PC-3 (cell line): ENCODE results near the gene SYDE2. TPM values are rescaled to one million over a fixed set of nuclear protein-coding genes. Genes with fewer than 3 reads are reported as not detected.
"Not testable (repeated sequence)": the region's sequence is repeated elsewhere in the genome, so short reads cannot be mapped to it uniquely, and the experiment has no call there.

ENCODE experiments used
- ATAC-seq: fragments of 200-7000 bp; cut with Tn5 transposase; 2 replicates; pipeline ENCODE4 v1.9.1; 2020; ENCODE audit warnings: mild to moderate bottlenecking, moderate library complexity
- BruUV-seq: library from RNA; stranded (reverse); fragments of 400-500 nt; replicated peaks from 2 replicates; lab custom pipeline; 2021; lab: Mats Ljungman, UMichigan
- CTCF ChIA-PET: fragments of 300-600 bp; sonication (Branson Sonifier 250); formaldehyde crosslinking; loops from one replicate; lab custom pipeline; 2022; ENCODE audit warnings: antibody characterized with exemption; lab: Charles Lee
- POLR2A ChIA-PET: fragments of 300-600 bp; sonication (Branson Sonifier 250); formaldehyde crosslinking; loops from one replicate; lab custom pipeline; 2022; ENCODE audit warnings: antibody characterized with exemption; ENCODE audit not compliant: unreplicated experiment; lab: Charles Lee
- DNase-seq: peaks from one replicate; pipeline ENCODE4 v3.0.0-alpha.2; 2015
- H2AFZ ChIP-seq: fragments of 300-600 bp; sonication (generic); 2 replicates; pipeline ENCODE4 v1.6.0; 2016; ENCODE audit warnings: antibody characterized with exemption, low read length
- H3F3A ChIP-seq: fragments of 300-600 bp; sonication (generic); one replicate; pipeline ENCODE4 v1.6.0; 2017; ENCODE audit warnings: antibody characterized with exemption, low read length, control low read depth, mild to moderate bottlenecking; ENCODE audit not compliant: unreplicated experiment
- H3K27ac ChIP-seq: fragments of 300-600 bp; sonication (generic); 2 replicates; pipeline ENCODE4 v1.5.1; 2016; ENCODE audit warnings: mild to moderate bottlenecking, low read length
- H3K27me3 ChIP-seq: fragments of 300-600 bp; sonication (generic); 2 replicates; pipeline ENCODE4 v1.6.1; 2016; ENCODE audit warnings: low read length, mixed read lengths
- H3K36me3 ChIP-seq: fragments of 300-600 bp; sonication (generic); 2 replicates; pipeline ENCODE4 v1.6.1; 2016; ENCODE audit warnings: low read depth, mixed run types, low read length, mixed read lengths
- H3K4me1 ChIP-seq: fragments of 300-600 bp; sonication (generic); 2 replicates; pipeline ENCODE4 v1.5.1; 2016; ENCODE audit warnings: low read length; ENCODE audit not compliant: insufficient read depth
- H3K4me2 ChIP-seq: fragments of 300-600 bp; sonication (generic); 2 replicates; pipeline ENCODE4 v1.6.0; 2016; ENCODE audit warnings: low read length
- H3K4me3 ChIP-seq: fragments of 300-600 bp; sonication (generic); 2 replicates; pipeline ENCODE4 v1.5.1; 2016; ENCODE audit warnings: mild to moderate bottlenecking, low read length, mixed read lengths
- H3K79me2 ChIP-seq: fragments of 300-600 bp; sonication (generic); 2 replicates; pipeline ENCODE4 v1.6.1; 2017; ENCODE audit warnings: low read length, mixed read lengths
- H3K9ac ChIP-seq: fragments of 300-600 bp; sonication (generic); 2 replicates; pipeline ENCODE4 v1.6.0; 2016; ENCODE audit warnings: mild to moderate bottlenecking, low read length
- H3K9me2 ChIP-seq: fragments of 300-600 bp; sonication (generic); replicated peaks from 2 replicates; pipeline ENCODE4 v1.6.1; 2016; ENCODE audit warnings: mixed run types, low read length, mixed read lengths
- H3K9me3 ChIP-seq: fragments of 300-600 bp; sonication (generic); 2 replicates; pipeline ENCODE4 v1.6.1; 2016; ENCODE audit warnings: low read length, mixed read lengths
- H4K20me1 ChIP-seq: fragments of 300-600 bp; sonication (generic); 2 replicates; pipeline ENCODE4 v1.6.1; 2016; ENCODE audit warnings: low read length, mixed read lengths
- EZH2 ChIP-seq: fragments of 300-600 bp; sonication (generic); IDR thresholded peaks from one replicate; pipeline ENCODE4 v1.6.1; 2017; ENCODE audit warnings: antibody characterized with exemption, mild to moderate bottlenecking, low read length; ENCODE audit not compliant: unreplicated experiment
- EZH2phosphoT487 ChIP-seq: fragments of 300-600 bp; sonication (generic); IDR thresholded peaks from 2 replicates; pipeline ENCODE4 v1.6.1; 2018; ENCODE audit warnings: mild to moderate bottlenecking, antibody characterized with exemption, low read length, borderline replicate concordance
- intact Hi-C: fragments of 100-400 bp; cut with micrococcal nuclease; formaldehyde crosslinking; loops from 2 replicates; pipeline ENCODE4 v1.9.0; 2023
- total RNA-seq: library from RNA; depleted of rRNA; stranded (reverse); fragments of >200 nt; gene quantifications from 2 replicates; pipeline ENCODE4 v1.2.3, GENCODE V29; 2014
- TF ChIP-seq, protein P1 (sequence below): fragments of 300-600 bp; sonication (generic); conservative IDR thresholded peaks from 2 replicates; pipeline ENCODE4 v1.5.1; 2017; ENCODE audit warnings: antibody characterized with exemption, low read depth, mild to moderate bottlenecking, low read length

SYDE2 gene
- total RNA-seq, 1 experiment from 2014 or later, result 4.4 TPM

DNA sequence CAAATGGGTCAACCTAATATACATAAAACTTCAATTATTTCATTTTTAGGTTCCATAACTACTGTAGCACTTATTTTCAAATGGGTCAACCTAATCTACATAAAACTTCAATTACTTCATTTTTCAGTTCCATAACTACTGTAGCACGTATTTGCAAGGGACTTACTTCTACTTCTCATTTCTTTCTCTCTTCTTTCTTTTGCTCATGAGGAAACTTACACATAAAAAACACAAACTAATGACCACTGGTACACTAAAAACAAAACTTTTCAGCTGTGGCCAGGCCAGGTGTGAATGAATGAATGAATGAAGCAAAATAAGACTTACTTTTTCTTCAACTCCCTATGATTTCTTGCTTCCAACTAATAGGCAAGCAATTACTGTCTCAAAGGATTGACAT lies 11.7 kb downstream of the SYDE2 start:
- no peak for DNase-seq
- ATAC-seq, result no peak
- no peaks in the 10 kb centered on the region for H3F3A ChIP-seq
- H3K4me1 ChIP-seq, result peaks cover 6% of the 10 kb centered on the region; the same call in 1 of the 2 replicates
- intact Hi-C loops, result no loop called here
- no peak for TF ChIP-seq EZH2phosphoT487
- TF ChIP-seq EZH2, result no peak
- TF ChIP-seq, protein P1, sequence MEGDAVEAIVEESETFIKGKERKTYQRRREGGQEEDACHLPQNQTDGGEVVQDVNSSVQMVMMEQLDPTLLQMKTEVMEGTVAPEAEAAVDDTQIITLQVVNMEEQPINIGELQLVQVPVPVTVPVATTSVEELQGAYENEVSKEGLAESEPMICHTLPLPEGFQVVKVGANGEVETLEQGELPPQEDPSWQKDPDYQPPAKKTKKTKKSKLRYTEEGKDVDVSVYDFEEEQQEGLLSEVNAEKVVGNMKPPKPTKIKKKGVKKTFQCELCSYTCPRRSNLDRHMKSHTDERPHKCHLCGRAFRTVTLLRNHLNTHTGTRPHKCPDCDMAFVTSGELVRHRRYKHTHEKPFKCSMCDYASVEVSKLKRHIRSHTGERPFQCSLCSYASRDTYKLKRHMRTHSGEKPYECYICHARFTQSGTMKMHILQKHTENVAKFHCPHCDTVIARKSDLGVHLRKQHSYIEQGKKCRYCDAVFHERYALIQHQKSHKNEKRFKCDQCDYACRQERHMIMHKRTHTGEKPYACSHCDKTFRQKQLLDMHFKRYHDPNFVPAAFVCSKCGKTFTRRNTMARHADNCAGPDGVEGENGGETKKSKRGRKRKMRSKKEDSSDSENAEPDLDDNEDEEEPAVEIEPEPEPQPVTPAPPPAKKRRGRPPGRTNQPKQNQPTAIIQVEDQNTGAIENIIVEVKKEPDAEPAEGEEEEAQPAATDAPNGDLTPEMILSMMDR, result no peak
- POLR2A ChIA-PET, result no interaction called here
- no peak overlapping the region for H3K4me3 ChIP-seq
- no peak overlapping the region for H3K9ac ChIP-seq
- H3K79me2 ChIP-seq, result peaks cover 13% of the 10 kb centered on the region
- peaks cover 7% of the 10 kb centered on the region for H3K36me3 ChIP-seq
- CTCF ChIA-PET, result no interaction called here
- no peaks in the 10 kb centered on the region for H4K20me1 ChIP-seq
- no peak overlapping the region for H3K27ac ChIP-seq
- no TSS peak for BruUV-seq
- H3K4me2 ChIP-seq, result no peak overlapping the region
- H2AFZ ChIP-seq, result no peak overlapping the region
- H3K9me2 ChIP-seq, result no peaks in the 10 kb centered on the region
- no peaks in the 10 kb centered on the region for H3K27me3 ChIP-seq
- H3K9me3 ChIP-seq, result no peaks in the 10 kb centered on the region

GRCh38 chr1:85188530-85188929 lies 12.3 kb downstream of the SYDE2 start:
- Histone ChIP-seq H3K27ac (no peak overlapping the region), H3K9ac (no peak overlapping the region), H3K27me3 (no peaks in the 10 kb centered on the region), H3F3A (no peaks in the 10 kb centered on the region), H3K9me2 (no peaks in the 10 kb centered on the region), H3K4me3 (no peak overlapping the region), H3K9me3 (no peaks in the 10 kb centered on the region), H4K20me1 (no peaks in the 10 kb centered on the region), H3K36me3 (peaks cover 7% of the 10 kb centered on the region), H2AFZ (no peak overlapping the region), H3K79me2 (peaks cover 10% of the 10 kb centered on the region; the same call in 1 of the 2 replicates), H3K4me1 (peaks cover 6% of the 10 kb centered on the region; the same call in 1 of the 2 replicates), H3K4me2 (no peak overlapping the region)
- BruUV-seq, result no TSS peak
- ChIA-PET POLR2A (no interaction called here), CTCF (no interaction called here)
- no peak for ATAC-seq
- DNase-seq, result no peak
- no peak for TF ChIP-seq EZH2
- TF ChIP-seq EZH2phosphoT487, result no peak
- TF ChIP-seq, protein P1, result no peak
- intact Hi-C loops, result no loop called here

DNA sequence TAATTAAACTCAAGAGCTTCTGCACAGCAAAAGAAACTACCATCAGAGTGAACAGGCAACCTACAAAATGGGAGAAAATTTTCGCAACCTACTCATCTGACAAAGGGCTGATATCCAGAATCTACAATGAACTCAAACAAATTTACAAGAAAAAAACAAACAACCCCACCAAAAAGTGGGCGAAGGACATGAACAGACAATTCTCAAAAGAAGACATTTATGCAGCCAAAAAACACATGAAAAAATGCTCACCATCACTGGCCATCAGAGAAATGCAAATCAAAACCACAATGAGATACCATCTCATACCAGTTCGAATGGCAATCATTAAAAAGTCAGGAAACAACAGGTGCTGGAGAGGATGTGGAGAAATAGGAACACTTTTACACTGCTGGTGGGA lies 13.8 kb downstream of the SYDE2 start:
- H3K4me2 ChIP-seq, CTCF ChIA-PET, H3K9me2 ChIP-seq, H3K27ac ChIP-seq, intact Hi-C loops, H3K9me3 ChIP-seq, POLR2A ChIA-PET, H4K20me1 ChIP-seq, H3K4me1 ChIP-seq, DNase-seq, H2AFZ ChIP-seq, H3K4me3 ChIP-seq, ATAC-seq, BruUV-seq, H3K27me3 ChIP-seq, H3K9ac ChIP-seq, H3K36me3 ChIP-seq, H3F3A ChIP-seq, H3K79me2 ChIP-seq: not testable (repeated sequence)
